Measurements from ENCODE around the gene HTR6.

HTR6 gene

DNA sequence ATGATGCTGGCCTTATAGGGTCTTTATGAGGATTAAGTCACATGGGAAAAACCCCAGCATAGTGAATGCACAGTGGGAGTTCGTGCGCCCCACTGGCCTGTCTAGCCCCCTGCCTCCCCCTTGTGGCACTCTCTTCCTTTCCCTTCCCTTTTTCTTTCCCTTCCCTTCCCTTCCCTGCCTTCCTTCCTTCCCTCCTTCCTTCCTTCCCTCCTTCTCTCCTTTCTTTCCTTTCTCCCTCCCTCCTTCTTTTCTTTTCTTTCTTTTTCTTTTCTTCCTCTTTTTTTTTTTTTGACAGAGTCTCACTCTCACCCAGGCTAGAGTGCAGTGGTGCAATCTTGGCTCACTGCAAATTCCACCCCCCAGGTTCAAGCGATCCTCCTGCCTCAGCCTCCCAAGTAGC lies 38.6 kb downstream of the HTR6 start:
- in situ Hi-C loops (cut with MboI; ENCODE audit: low sequenced_read_pairs, unreplicated experiment): loop anchor here (5.0 kb wide), 1 partner anchor 41 kb away; the partner anchor contains the start of gene HTR6
- TF ChIP-seq, protein P1, sequence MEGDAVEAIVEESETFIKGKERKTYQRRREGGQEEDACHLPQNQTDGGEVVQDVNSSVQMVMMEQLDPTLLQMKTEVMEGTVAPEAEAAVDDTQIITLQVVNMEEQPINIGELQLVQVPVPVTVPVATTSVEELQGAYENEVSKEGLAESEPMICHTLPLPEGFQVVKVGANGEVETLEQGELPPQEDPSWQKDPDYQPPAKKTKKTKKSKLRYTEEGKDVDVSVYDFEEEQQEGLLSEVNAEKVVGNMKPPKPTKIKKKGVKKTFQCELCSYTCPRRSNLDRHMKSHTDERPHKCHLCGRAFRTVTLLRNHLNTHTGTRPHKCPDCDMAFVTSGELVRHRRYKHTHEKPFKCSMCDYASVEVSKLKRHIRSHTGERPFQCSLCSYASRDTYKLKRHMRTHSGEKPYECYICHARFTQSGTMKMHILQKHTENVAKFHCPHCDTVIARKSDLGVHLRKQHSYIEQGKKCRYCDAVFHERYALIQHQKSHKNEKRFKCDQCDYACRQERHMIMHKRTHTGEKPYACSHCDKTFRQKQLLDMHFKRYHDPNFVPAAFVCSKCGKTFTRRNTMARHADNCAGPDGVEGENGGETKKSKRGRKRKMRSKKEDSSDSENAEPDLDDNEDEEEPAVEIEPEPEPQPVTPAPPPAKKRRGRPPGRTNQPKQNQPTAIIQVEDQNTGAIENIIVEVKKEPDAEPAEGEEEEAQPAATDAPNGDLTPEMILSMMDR (IDR thresholded peaks at IDR 0.05; ENCODE audit: borderline replicate concordance, control extremely low read depth, extremely low read depth, insufficient read depth, missing control alignments): no peak
- no peak for DNase-seq (ENCODE audit: low spot score)

DNA sequence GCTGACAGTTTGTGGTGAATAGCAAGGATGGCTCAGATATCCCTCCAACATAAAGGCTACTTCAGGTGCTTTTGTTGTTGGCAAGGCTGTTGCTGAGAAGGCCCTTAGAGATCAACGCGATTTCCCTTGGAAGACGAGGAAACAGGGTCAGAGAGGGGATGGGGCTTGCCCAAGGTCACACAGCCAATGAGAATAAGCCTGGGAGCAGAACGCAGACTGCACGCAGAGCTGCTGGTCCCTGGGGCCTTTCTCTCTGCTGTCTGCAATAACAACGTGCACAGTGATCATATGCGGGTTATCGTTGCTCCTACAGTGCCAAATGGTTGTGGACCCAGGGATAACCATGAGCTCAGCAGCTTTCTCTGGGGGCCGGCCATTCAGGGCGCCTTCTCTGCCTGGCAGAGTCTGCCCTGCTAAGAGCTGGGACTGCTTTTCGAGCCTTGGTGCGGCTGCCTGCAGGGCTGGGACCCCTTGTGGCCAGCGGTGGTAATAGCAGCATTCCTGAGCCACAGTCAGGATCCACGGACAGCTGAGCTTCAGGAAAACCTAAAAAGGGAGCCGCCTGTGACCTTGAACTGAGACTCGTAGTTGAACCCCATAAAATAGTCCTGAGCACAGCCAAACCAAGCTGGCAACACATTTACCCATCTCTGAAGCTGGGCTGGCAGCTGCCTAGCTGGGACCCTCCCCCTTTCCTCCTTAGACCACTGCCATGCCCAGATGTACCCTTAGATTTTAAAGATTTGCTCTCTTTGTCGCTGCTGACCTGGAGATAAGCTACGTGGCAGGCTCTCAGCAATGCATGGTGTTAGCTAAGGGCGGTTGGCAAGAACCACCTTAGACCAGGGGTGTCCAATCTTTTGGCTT lies 39.8 kb downstream of the HTR6 start:
- TF ChIP-seq, protein P1 (IDR thresholded peaks at IDR 0.05; ENCODE audit: borderline replicate concordance, control extremely low read depth, extremely low read depth, insufficient read depth, missing control alignments): peak; percentile 89
- in situ Hi-C loops (cut with MboI; ENCODE audit: low sequenced_read_pairs, unreplicated experiment): loop anchor here (5.0 kb wide), 1 partner anchor 42 kb away; the partner anchor contains the start of gene HTR6
- peak; percentile 77 for DNase-seq (ENCODE audit: low spot score)

DNA sequence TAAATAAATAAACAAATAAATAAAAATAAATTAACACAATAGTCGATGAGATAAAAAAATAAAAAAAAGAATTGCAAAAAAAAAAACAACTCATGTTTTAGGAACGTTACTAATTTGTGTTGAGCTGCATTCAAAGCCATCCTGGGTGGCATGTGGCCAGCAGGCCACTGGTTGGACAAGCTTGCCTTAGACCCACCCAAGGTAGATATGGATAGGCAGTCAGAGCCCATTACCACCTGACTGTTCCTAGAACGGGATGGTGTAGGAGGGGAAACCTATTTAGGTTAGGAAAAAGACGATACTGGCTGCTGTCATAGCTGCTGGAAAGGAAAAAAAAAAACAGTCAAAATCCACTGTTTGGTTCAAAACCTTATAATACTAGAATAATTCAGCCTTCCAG lies 40.8 kb downstream of the HTR6 start:
- in situ Hi-C loops (cut with MboI; ENCODE audit: low sequenced_read_pairs, unreplicated experiment): no loop called here
- TF ChIP-seq, protein P1 (IDR thresholded peaks at IDR 0.05; ENCODE audit: borderline replicate concordance, control extremely low read depth, extremely low read depth, insufficient read depth, missing control alignments): no peak
- no peak for DNase-seq (ENCODE audit: low spot score)

DNA sequence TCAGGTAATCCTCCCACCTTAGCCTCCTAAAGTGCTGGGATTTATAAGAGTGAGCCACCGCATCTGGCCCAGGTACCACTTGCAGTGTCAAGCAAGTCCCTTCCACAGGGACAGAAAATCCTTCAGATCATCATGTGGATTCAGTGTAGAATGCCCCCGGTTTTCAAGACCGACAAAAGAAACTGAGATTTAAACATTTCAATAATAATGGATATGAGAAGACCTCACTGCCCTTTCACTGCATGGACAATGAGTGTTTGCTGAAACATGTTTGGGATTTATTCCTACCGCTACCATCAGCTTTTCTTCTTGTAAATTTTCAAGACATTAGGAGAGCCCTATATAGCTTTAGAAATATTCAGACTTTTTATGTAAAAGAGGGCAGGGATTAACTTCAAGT lies 41.5 kb downstream of the HTR6 start:
- in situ Hi-C loops (cut with MboI; ENCODE audit: low sequenced_read_pairs, unreplicated experiment): no loop called here
- DNase-seq (ENCODE audit: low spot score): no peak
- TF ChIP-seq, protein P1 (IDR thresholded peaks at IDR 0.05; ENCODE audit: borderline replicate concordance, control extremely low read depth, extremely low read depth, insufficient read depth, missing control alignments): no peak

DNA sequence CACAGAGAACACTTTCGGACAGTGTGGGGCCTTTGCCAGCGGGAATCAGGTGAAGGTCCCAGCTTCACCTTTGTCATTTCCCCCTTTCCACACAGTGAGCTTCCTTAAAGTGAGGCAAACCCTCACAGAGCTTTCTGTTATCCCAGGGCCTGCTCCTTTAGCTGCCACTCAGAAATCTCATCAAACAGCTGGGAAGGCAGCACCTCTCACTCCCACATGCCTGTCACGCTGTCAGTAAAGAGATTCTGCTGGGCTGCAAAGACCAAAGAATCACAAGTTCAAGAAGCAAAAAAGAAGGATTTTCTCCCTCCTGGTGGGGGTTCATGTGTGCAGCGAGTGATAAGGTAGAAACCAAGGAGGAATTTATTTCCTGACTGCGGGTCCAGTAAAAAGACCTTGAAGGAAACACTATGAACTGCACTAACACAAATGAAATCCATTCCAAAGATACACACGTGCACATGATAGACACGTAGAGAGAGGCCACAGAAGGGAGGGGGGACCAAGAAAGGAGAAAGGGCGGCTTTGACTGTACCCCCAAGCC lies 44.0 kb downstream of the HTR6 start:
- TF ChIP-seq, protein P1 (IDR thresholded peaks at IDR 0.05; ENCODE audit: borderline replicate concordance, control extremely low read depth, extremely low read depth, insufficient read depth, missing control alignments): no peak
- in situ Hi-C loops (cut with MboI; ENCODE audit: low sequenced_read_pairs, unreplicated experiment): no loop called here
- DNase-seq (ENCODE audit: low spot score): no peak

DNA sequence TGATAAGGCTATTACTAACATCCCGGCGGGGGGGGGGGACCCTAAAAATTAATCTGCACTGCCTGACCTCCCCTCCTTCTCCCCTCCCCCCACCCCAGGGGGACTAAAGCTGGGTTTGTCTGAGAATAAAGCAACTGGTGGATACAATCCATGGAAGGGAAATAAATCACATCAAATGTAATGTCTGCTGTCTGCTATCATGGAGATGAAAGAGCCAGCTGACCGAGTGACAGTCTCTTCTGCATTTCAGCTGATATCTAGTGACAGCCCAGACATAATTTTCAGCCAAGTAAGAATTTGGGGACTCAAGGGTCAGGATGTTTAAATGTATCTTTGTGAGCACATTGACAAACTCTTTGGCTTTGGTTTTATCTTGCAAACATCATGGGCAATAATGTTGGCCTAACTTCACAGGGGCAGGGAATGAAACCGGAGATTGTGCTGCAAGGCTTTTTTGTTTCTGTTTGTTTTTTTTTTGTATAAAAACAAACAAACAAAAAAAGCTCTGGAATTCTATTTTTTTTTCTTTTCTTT lies 44.7 kb downstream of the HTR6 start:
- no peak for DNase-seq (ENCODE audit: low spot score)
- TF ChIP-seq, protein P1 (IDR thresholded peaks at IDR 0.05; ENCODE audit: borderline replicate concordance, control extremely low read depth, extremely low read depth, insufficient read depth, missing control alignments): no peak
- in situ Hi-C loops (cut with MboI; ENCODE audit: low sequenced_read_pairs, unreplicated experiment): no loop called here
